Spleen (tissue), 11 donors: ENCODE data around the gene PLS3. TPM values are rescaled to one million over a fixed set of nuclear protein-coding genes. Genes with fewer than 3 reads are reported as not detected.

ENCODE experiments used
- DNase-seq: peaks from one replicate; pipeline ENCODE4 v3.0.0-alpha.2; 2020
- H3K27ac ChIP-seq, 8 donors: fragments of 200-600 bp; sonication (generic) in 7 of 8; 1 replicate in 4 of 8; 2 replicates in 4 of 8; pipeline versions ENCODE4 v1.5.0 to v1.8.0; 2016 to 2021; ENCODE audit warnings: inconsistent platforms in 4 of 8, mild to moderate bottlenecking in 4 of 8, moderate library complexity in 1 of 8
- H3K27me3 ChIP-seq, 7 donors: fragments of 200-600 bp; sonication (generic) in 6 of 7; replicated peaks in 1 of 7; 1 replicate in 4 of 7; 2 replicates in 3 of 7; pipeline versions ENCODE4 v1.5.0 to v1.8.0; 2016 to 2021; ENCODE audit warnings: inconsistent platforms in 3 of 7, mild to moderate bottlenecking in 1 of 7
- H3K36me3 ChIP-seq, 6 donors: fragments of 200-600 bp; sonication (generic) in 5 of 6; 1 replicate in 4 of 6; 2 replicates in 2 of 6; pipeline versions ENCODE4 v1.5.0 to v1.8.0; 2016 to 2021; ENCODE audit warnings: inconsistent platforms in 2 of 6
- H3K4me1 ChIP-seq, 6 donors: fragments of 200-600 bp; sonication (generic) in 5 of 6; 1 replicate in 3 of 6; 2 replicates in 3 of 6; pipeline versions ENCODE4 v1.5.0 to v1.8.0; 2016 to 2021; ENCODE audit warnings: inconsistent platforms in 3 of 6
- H3K4me3 ChIP-seq, 8 donors: fragments of 200-600 bp; sonication (generic) in 7 of 8; 1 replicate in 4 of 8; 2 replicates in 4 of 8; pipeline versions ENCODE4 v1.5.0 to v1.8.0; 2016 to 2021; ENCODE audit warnings: inconsistent platforms in 4 of 8, mild to moderate bottlenecking in 4 of 8, moderate library complexity in 2 of 8
- H3K9me3 ChIP-seq, 8 donors: fragments of 200-600 bp; sonication (generic) in 7 of 8; 1 replicate in 4 of 8; 2 replicates in 4 of 8; pipeline versions ENCODE4 v1.5.0 to v1.8.0; 2016 to 2021; ENCODE audit warnings: inconsistent platforms in 4 of 8
- CTCF ChIP-seq, 11 experiments: fragments of 200-600 bp in 7 of 11; fragments of 450-650 bp in 4 of 11; sonication (generic) in 4 of 11; IDR thresholded peaks in 8 of 11; conservative IDR thresholded peaks in 3 of 11; 1 replicate in 7 of 11; 2 replicates in 4 of 11; pipeline versions ENCODE4 v1.4.0 to v1.8.0; 2016 to 2021; ENCODE audit warnings: antibody characterized with exemption in 11 of 11, inconsistent platforms in 4 of 11, mild to moderate bottlenecking in 1 of 11
- POLR2A ChIP-seq, 3 donors: fragments of 450-650 bp; IDR thresholded peaks; one replicate each; pipeline ENCODE4 v1.5.1; 2017; ENCODE audit warnings: antibody characterized with exemption in 3 of 3, mild to moderate bottlenecking in 1 of 3
- POLR2AphosphoS5 ChIP-seq, 3 donors: sonication (generic); formaldehyde crosslinking; IDR thresholded peaks; one replicate each; pipeline ENCODE4 v1.5.1; 2017; ENCODE audit warnings: antibody characterized with exemption in 3 of 3
- WGBS, 5 donors: extraction: QIAGEN DNeasy Blood & Tissue Kit in 3 of 5; methylation state at CpG; one replicate each; pipeline versions ENCODE4 v1.1.5 to v1.1.7; 2013 to 2018; 5-methylcytosine and 5-hydroxymethylcytosine counted together
- intact Hi-C: fragments of 100-400 bp; cut with DNase I; formaldehyde crosslinking; loops from one replicate; pipeline ENCODE4 v1.15.0; 2023; ENCODE audit warnings: low total_unique reads
- polyA plus RNA-seq, 3 donors: library from polyadenylated mRNA; stranded (reverse); fragments of 200-250 nt; gene quantifications; one replicate each; pipeline ENCODE4 v1.2.1, GENCODE V29; 2013
- total RNA-seq, 7 donors: library from RNA; depleted of rRNA in 3 of 7; stranded (reverse); fragments of >200 nt in 3 of 7; fragmentation: NEBNext Ultra II Directional in 4 of 7; extraction: Animal tissue kit (Norgen Biotek cat#: 25700) in 4 of 7; gene quantifications; one replicate each; pipeline versions ENCODE4 v1.1.0 to v1.2.1, GENCODE V29; 2016 to 2021
- donor health status: healthy with polysubstance abuse.
- donor health status: DM: no; HTN: no; CAD: no; lungs with moderate emphysema.
- donor health status: DM: no; HTN: no; CAD: no.
- donor health status: Bipolar disorder and iron deficiency.
- donor health status: healthy.
- donor health status: DM: no; HTN: no; CAD: no.
- donor health status: DM: yes; HTN: yes; CAD: no.

Gene PLS3
- total and polyA plus RNA-seq, 10 donors, result 20.3 to 159 (median 105) TPM

- no peaks in the 10 kb centered on the region for H3K9me3 ChIP-seq
- H3K27ac ChIP-seq, result peak overlapping the region in 4 of 8 donors; percentile 7 to 28 (median 16)
- H3K27me3 ChIP-seq, result peaks cover 0 to 16% (median 0%) of the 10 kb centered on the region in 7 donors
- H3K4me1 ChIP-seq, result no peaks in the 10 kb centered on the region
- H3K4me3 ChIP-seq, result no peak overlapping the region
- no peaks in the 10 kb centered on the region for H3K36me3 ChIP-seq
- intact Hi-C loops, result no loop called here
- WGBS, 5 donors, result 53 to 88% (median 77%) methylated on average over 13 of the region's 13 CpGs
- TF ChIP-seq CTCF (IDR thresholded peaks at IDR 0.05 in 8 of 11, conservative IDR thresholded peaks at IDR 0.05 in 3 of 11), result no peak
- no peak for TF ChIP-seq POLR2AphosphoS5 (IDR thresholded peaks at IDR 0.05)
- TF ChIP-seq POLR2A (IDR thresholded peaks at IDR 0.05), result no peak
- DNase-seq, result no peak
These were observed 21.9 kb downstream of the PLS3 start for GRCh38 chrX:115582616-115583495.

GRCh38 chrX:115583496-115584004 is 22.6 kb downstream of the PLS3 start:
- H3K4me3 ChIP-seq, result no peak overlapping the region

GRCh38 chrX:115584696-115585095 is 23.7 kb downstream of the PLS3 start:
- Histone ChIP-seq H3K27ac (peak overlapping the region in 1 of 8 donors; percentile 13), H3K27me3 (peaks cover 0 to 16% (median 0%) of the 10 kb centered on the region in 7 donors), H3K9me3 (no peaks in the 10 kb centered on the region), H3K4me3 (no peak overlapping the region), H3K4me1 (no peaks in the 10 kb centered on the region), H3K36me3 (no peaks in the 10 kb centered on the region)
- TF ChIP-seq POLR2AphosphoS5 (IDR thresholded peaks at IDR 0.05) (no peak), CTCF (IDR thresholded peaks at IDR 0.05 in 8 of 11, conservative IDR thresholded peaks at IDR 0.05 in 3 of 11) (no peak), POLR2A (IDR thresholded peaks at IDR 0.05) (no peak)
- intact Hi-C loops, result no loop called here
- WGBS, 5 donors, result 44 to 72% (median 62%) methylated on average over 2 of the region's 2 CpGs
- DNase-seq, result no peak

More at GRCh38 chrX:115583496-115584004, 22.6 kb downstream of the PLS3 start:
- Histone ChIP-seq H3K9me3 (no peaks in the 10 kb centered on the region), H3K36me3 (no peaks in the 10 kb centered on the region), H3K4me1 (no peaks in the 10 kb centered on the region), H3K27me3 (peaks cover 0 to 16% (median 0%) of the 10 kb centered on the region in 7 donors), H3K27ac (peak overlapping the region in 3 of 8 donors; percentile 15 to 28 (median 17))
- no peak for DNase-seq
- intact Hi-C loops, result no loop called here
- 29 to 60% (median 43%) methylated on average over 5 of the region's 5 CpGs for WGBS, 5 donors
- TF ChIP-seq POLR2AphosphoS5 (IDR thresholded peaks at IDR 0.05) (no peak), CTCF (IDR thresholded peaks at IDR 0.05 in 8 of 11, conservative IDR thresholded peaks at IDR 0.05 in 3 of 11) (no peak), POLR2A (IDR thresholded peaks at IDR 0.05) (no peak)

GRCh38 chrX:115588179-115588578 is 27.2 kb downstream of the PLS3 start:
- intact Hi-C loops, result no loop called here
- no peaks in the 10 kb centered on the region for H3K36me3 ChIP-seq
- WGBS, 5 donors, result 57 to 80% (median 74%) methylated on average over 4 of the region's 4 CpGs
- peaks cover 0 to 7% (median 0%) of the 10 kb centered on the region in 7 donors for H3K27me3 ChIP-seq
- H3K4me3 ChIP-seq, result no peak overlapping the region
- H3K9me3 ChIP-seq, result no peaks in the 10 kb centered on the region
- DNase-seq, result no peak
- H3K27ac ChIP-seq, result no peak overlapping the region
- TF ChIP-seq CTCF (IDR thresholded peaks at IDR 0.05 in 8 of 11, conservative IDR thresholded peaks at IDR 0.05 in 3 of 11), result no peak
- no peak for TF ChIP-seq POLR2A (IDR thresholded peaks at IDR 0.05)
- no peak for TF ChIP-seq POLR2AphosphoS5 (IDR thresholded peaks at IDR 0.05)
- no peaks in the 10 kb centered on the region for H3K4me1 ChIP-seq
